M059J (cell line): ENCODE results near the gene C1orf226. TPM values are rescaled to one million over a fixed set of nuclear protein-coding genes. Genes with fewer than 3 reads are reported as not detected.

ENCODE experiments used
- DNase-seq: peaks from one replicate; pipeline ENCODE4 v3.0.0-alpha.2; 2012; ENCODE audit warnings: low read depth
- total RNA-seq: library from RNA; depleted of rRNA; stranded (reverse); fragments of >200 nt; shearing (Covaris generic); gene quantifications from 2 replicates; pipeline ENCODE4 v1.2.3, GENCODE V29; 2014

C1orf226 gene
- total RNA-seq, 1 experiment from 2014 or later = 2.6 TPM

GRCh38 chr1:162365284-162366020, 16.1 kb upstream of the C1orf226 start:
- DNase-seq = no peak

- DNase-seq = no peak
Observed at GRCh38 chr1:162366149-162366548, 15.4 kb upstream of the C1orf226 start.

GRCh38 chr1:162366671-162367070, 14.9 kb upstream of the C1orf226 start:
- DNase-seq = no peak

GRCh38 chr1:162367073-162367472, 14.5 kb upstream of the C1orf226 start:
- no peak for DNase-seq

GRCh38 chr1:162367772-162368171, 13.8 kb upstream of the C1orf226 start:
- no peak for DNase-seq

- no peak for DNase-seq
Observed at GRCh38 chr1:162368451-162368850, 13.1 kb upstream of the C1orf226 start.

GRCh38 chr1:162369571-162369970, 12.0 kb upstream of the C1orf226 start:
- DNase-seq = peak; percentile 34

- no peak for DNase-seq
Observed at GRCh38 chr1:162370161-162370560, 11.4 kb upstream of the C1orf226 start.

GRCh38 chr1:162370721-162371120, 10.8 kb upstream of the C1orf226 start:
- no peak for DNase-seq

- peak; percentile 69 for DNase-seq
Observed at GRCh38 chr1:162371611-162372010, 9.9 kb upstream of the C1orf226 start.

- no peak for DNase-seq
Observed at GRCh38 chr1:162372159-162373071, 9.1 kb upstream of the C1orf226 start.

- DNase-seq = peak; percentile 16
Observed at GRCh38 chr1:162373072-162373427, 8.5 kb upstream of the C1orf226 start.

GRCh38 chr1:162373541-162374260, 7.8 kb upstream of the C1orf226 start:
- peak; percentile 98 for DNase-seq

GRCh38 chr1:162374406-162374805, 7.1 kb upstream of the C1orf226 start:
- DNase-seq = no peak

- DNase-seq = no peak
Observed at GRCh38 chr1:162375463-162375862, 6.1 kb upstream of the C1orf226 start.

- no peak for DNase-seq
Observed at GRCh38 chr1:162376691-162377090, 4.8 kb upstream of the C1orf226 start, which contains the start of gene SPATA46. Gene SPATA46, minus strand, starts transcription at chr1:162376854. Its CDS starts 64 bp downstream, at chr1:162376790.

GRCh38 chr1:162380061-162380846, 1.3 kb upstream of the C1orf226 start:
- DNase-seq = no peak

- DNase-seq = no peak
Observed at GRCh38 chr1:162381941-162382750, 618 bp downstream of the C1orf226 start.

GRCh38 chr1:162383091-162383490, 1.6 kb downstream of the C1orf226 start:
- no peak for DNase-seq

GRCh38 chr1:162383516-162383915, 2.0 kb downstream of the C1orf226 start:
- DNase-seq = no peak
